CD4-positive, alpha-beta T cell (primary cell): Measurements from ENCODE around the gene CAPS. TPM values are rescaled to one million over a fixed set of nuclear protein-coding genes. Genes with fewer than 3 reads are reported as not detected.

Experiments
- ATAC-seq: fragments of 200-7000 bp; cut with Tn5 transposase; one replicate; pipeline ENCODE4 v1.10.0; 2022; ENCODE audit warnings: mild to moderate bottlenecking; ENCODE audit not compliant: poor library complexity
- CTCF ChIA-PET: fragments of 350-600 bp; sonication (Branson Sonifier 250); formaldehyde crosslinking; loops from one replicate; lab custom pipeline; 2021; ENCODE audit warnings: antibody characterized with exemption, inconsistent platforms; lab: Charles Lee
- POLR2A ChIA-PET: fragments of 350-600 bp; sonication (Branson Sonifier 250); formaldehyde crosslinking; loops from one replicate; lab custom pipeline; 2021; ENCODE audit warnings: antibody characterized with exemption, inconsistent platforms; lab: Charles Lee
- DNase-seq, 14 experiments: peaks; one replicate each; pipeline ENCODE4 v3.0.0-alpha.2; 2013 to 2020; ENCODE audit warnings: mixed read lengths in 2 of 14
- H3K27ac ChIP-seq, 2 donors: one replicate each; pipeline versions ENCODE4 v1.5.1 to v1.7.0; 2013; ENCODE audit warnings: low read length in 2 of 2, low read depth in 1 of 2, mild to moderate bottlenecking in 1 of 2
- H3K27me3 ChIP-seq, 2 experiments: 1 replicate in 1 of 2; 2 replicates in 1 of 2; pipeline versions ENCODE4 v1.6.1 to v1.7.0; 2013; ENCODE audit warnings: low read length in 2 of 2, control low read depth in 1 of 2, mild to moderate bottlenecking in 1 of 2, moderate library complexity in 1 of 2; ENCODE audit not compliant: insufficient read depth in 2 of 2, control insufficient read depth in 1 of 2
- H3K36me3 ChIP-seq: one replicate; pipeline ENCODE4 v1.6.1; 2013; ENCODE audit warnings: low read length, control low read depth; ENCODE audit not compliant: insufficient read depth
- H3K4me1 ChIP-seq: one replicate; pipeline ENCODE4 v1.6.1; 2013; ENCODE audit warnings: low read length, control low read depth; ENCODE audit not compliant: insufficient read depth
- H3K4me3 ChIP-seq: one replicate; pipeline ENCODE4 v1.5.1; 2013; ENCODE audit warnings: mild to moderate bottlenecking, low read length, moderate library complexity
- H3K9me3 ChIP-seq, 2 experiments: 1 replicate in 1 of 2; 2 replicates in 1 of 2; pipeline versions ENCODE4 v1.6.1 to v1.7.0; 2013; ENCODE audit warnings: low read length in 2 of 2, mild to moderate bottlenecking in 2 of 2, control low read depth in 1 of 2, moderate library complexity in 1 of 2; ENCODE audit not compliant: control insufficient read depth in 1 of 2, insufficient read depth in 1 of 2
- H3K27ac Mint-ChIP-seq: one replicate; pipeline ENCODE4 v1.8.0; 2020; ENCODE audit warnings: mixed read lengths
- H3K27me3 Mint-ChIP-seq: one replicate; pipeline ENCODE4 v1.8.0; 2021; ENCODE audit warnings: mixed read lengths
- H3K36me3 Mint-ChIP-seq: one replicate; pipeline ENCODE4 v1.8.0; 2021; ENCODE audit warnings: low read depth, mixed read lengths
- H3K4me1 Mint-ChIP-seq: one replicate; pipeline ENCODE4 v1.8.0; 2021; ENCODE audit warnings: low read depth, mixed read lengths
- H3K4me3 Mint-ChIP-seq: one replicate; pipeline ENCODE4 v1.8.0; 2020; ENCODE audit warnings: mild to moderate bottlenecking, mixed read lengths
- H3K9me3 Mint-ChIP-seq: one replicate; pipeline ENCODE4 v1.8.0; 2020; ENCODE audit warnings: mixed read lengths
- intact Hi-C, 2 experiments: fragments of 100-400 bp; cut with DNase I in 1 of 2; cut with micrococcal nuclease in 1 of 2; formaldehyde crosslinking; loops; one replicate each; pipeline versions ENCODE4 v1.15.1 to v1.9.0; 2023 to 2025; cut with DNase I, micrococcal nuclease
- total RNA-seq, 174 experiments: library from RNA in 2 of 174; stranded (reverse) in 2 of 174; gene quantifications; one replicate each; pipeline ENCODE4 v1.2.3 and lab custom pipeline; 2021 to 2026
- TF ChIP-seq, protein P1 (sequence below): fragments of 200-600 bp; IDR thresholded peaks from one replicate; pipeline ENCODE4 v1.8.0; 2022; ENCODE audit warnings: antibody characterized with exemption, mild to moderate bottlenecking

CAPS gene
- total RNA-seq, 2 experiments from 2014 or later, result 43.2 to 44.2 TPM

DNA sequence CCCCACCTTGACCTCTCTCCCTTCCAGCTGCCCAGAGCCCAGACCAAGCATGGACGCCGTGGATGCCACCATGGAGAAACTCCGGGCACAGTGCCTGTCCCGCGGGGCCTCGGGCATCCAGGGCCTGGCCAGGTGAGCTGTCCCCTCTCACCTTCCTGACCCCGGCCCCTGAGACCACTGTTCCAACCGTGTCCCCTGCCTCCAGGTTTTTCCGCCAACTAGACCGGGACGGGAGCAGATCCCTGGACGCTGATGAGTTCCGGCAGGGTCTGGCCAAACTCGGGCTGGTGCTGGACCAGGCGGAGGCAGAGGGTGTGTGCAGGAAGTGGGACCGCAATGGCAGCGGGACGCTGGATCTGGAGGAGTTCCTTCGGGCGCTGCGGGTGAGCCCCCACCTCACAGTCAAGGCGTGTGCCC lies 312 bp downstream of the CAPS start:
- Histone ChIP-seq H3K9me3 (no peaks in the 10 kb centered on the region), H3K27me3 (no peaks in the 10 kb centered on the region), H3K36me3 (peaks cover 54% of the 10 kb centered on the region), H3K4me3 (no peak overlapping the region), H3K27ac (no peak overlapping the region), H3K4me1 (no peaks in the 10 kb centered on the region)
- DNase-seq (no peak), ATAC-seq (no peak)
- intact Hi-C loops, result no loop called here
- ChIA-PET POLR2A (no interaction called here), CTCF (no interaction called here)
- Mint-ChIP-seq H3K36me3 (peaks cover 39% of the 10 kb centered on the region), H3K4me3 (no peak overlapping the region), H3K9me3 (no peaks in the 10 kb centered on the region), H3K4me1 (no peaks in the 10 kb centered on the region), H3K27me3 (no peaks in the 10 kb centered on the region), H3K27ac (no peak overlapping the region)
- TF ChIP-seq, protein P1, sequence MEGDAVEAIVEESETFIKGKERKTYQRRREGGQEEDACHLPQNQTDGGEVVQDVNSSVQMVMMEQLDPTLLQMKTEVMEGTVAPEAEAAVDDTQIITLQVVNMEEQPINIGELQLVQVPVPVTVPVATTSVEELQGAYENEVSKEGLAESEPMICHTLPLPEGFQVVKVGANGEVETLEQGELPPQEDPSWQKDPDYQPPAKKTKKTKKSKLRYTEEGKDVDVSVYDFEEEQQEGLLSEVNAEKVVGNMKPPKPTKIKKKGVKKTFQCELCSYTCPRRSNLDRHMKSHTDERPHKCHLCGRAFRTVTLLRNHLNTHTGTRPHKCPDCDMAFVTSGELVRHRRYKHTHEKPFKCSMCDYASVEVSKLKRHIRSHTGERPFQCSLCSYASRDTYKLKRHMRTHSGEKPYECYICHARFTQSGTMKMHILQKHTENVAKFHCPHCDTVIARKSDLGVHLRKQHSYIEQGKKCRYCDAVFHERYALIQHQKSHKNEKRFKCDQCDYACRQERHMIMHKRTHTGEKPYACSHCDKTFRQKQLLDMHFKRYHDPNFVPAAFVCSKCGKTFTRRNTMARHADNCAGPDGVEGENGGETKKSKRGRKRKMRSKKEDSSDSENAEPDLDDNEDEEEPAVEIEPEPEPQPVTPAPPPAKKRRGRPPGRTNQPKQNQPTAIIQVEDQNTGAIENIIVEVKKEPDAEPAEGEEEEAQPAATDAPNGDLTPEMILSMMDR, result no peak

DNA sequence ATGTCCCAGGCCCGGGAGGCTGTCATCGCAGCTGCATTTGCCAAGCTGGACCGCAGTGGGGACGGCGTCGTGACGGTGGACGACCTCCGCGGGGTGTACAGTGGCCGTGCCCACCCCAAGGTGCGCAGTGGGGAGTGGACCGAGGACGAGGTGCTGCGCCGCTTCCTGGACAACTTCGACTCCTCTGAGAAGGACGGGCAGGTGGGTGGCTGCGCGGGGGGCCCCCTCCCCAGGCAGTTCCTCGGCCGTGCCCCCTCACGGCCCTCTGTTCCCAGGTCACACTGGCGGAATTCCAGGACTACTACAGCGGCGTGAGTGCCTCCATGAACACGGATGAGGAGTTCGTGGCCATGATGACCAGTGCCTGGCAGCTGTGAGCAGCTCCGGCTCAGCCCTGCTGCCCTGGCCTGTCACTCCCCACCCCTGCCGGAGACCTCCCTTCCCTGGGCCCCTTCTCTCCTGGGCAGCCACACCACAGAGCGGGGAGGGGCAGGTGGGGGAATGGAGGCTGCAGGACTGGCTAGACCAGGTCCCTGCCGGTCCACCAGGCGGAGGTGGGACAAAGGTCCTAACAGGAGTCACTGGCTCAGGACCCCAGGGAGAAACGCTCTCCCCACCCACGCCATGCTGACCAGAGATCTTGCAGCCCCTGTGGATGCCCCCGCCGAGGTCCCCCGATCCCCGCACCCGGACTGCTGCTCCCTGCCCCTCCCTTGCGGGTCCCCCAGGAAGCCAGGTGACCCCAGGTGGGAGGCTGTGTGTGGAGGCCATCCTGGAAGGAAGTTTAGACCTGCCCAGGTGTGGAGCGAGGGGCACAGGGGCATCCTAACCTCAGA lies 1.1 kb downstream of the CAPS start:
- Histone ChIP-seq H3K27me3 (no peaks in the 10 kb centered on the region), H3K9me3 (no peaks in the 10 kb centered on the region), H3K36me3 (peaks cover 55% of the 10 kb centered on the region), H3K4me3 (no peak overlapping the region), H3K27ac (no peak overlapping the region), H3K4me1 (no peaks in the 10 kb centered on the region)
- Mint-ChIP-seq H3K9me3 (no peaks in the 10 kb centered on the region), H3K27me3 (no peaks in the 10 kb centered on the region), H3K4me1 (no peaks in the 10 kb centered on the region), H3K27ac (no peak overlapping the region), H3K4me3 (no peak overlapping the region), H3K36me3 (peaks cover 42% of the 10 kb centered on the region)
- ATAC-seq (no peak), DNase-seq (no peak)
- CTCF ChIA-PET, result no interaction called here
- intact Hi-C loops, result no loop called here
- TF ChIP-seq, protein P1, result no peak
- POLR2A ChIA-PET, result no interaction called here

- H3K36me3 ChIP-seq, result peaks cover 56% of the 10 kb centered on the region
- no peak for DNase-seq
- H3K4me3 ChIP-seq, result no peak overlapping the region
- H3K27me3 ChIP-seq, result no peaks in the 10 kb centered on the region
- TF ChIP-seq, protein P1, result no peak
- intact Hi-C loops, result no loop called here
- no peak overlapping the region for H3K27ac ChIP-seq
- no peaks in the 10 kb centered on the region for H3K9me3 ChIP-seq
- Mint-ChIP-seq H3K4me1 (no peaks in the 10 kb centered on the region), H3K4me3 (no peak overlapping the region), H3K27me3 (no peaks in the 10 kb centered on the region), H3K36me3 (peaks cover 45% of the 10 kb centered on the region), H3K27ac (no peak overlapping the region), H3K9me3 (no peaks in the 10 kb centered on the region)
- no peaks in the 10 kb centered on the region for H3K4me1 ChIP-seq
- no peak for ATAC-seq
- POLR2A ChIA-PET, result no interaction called here
- CTCF ChIA-PET, result no interaction called here
These were observed 1.7 kb downstream of the CAPS start for GRCh38 chr19:5915782-5916165.
